Mucosa of stomach (tissue), 1 donor: Measurements from ENCODE around the gene MSH5.

Experiments used
- H3K27me3 ChIP-seq: one replicate; pipeline ENCODE4 v1.7.0; 2013; ENCODE audit warnings: mild to moderate bottlenecking, low read length; ENCODE audit not compliant: control insufficient read depth, insufficient read depth
- H3K36me3 ChIP-seq: one replicate; pipeline ENCODE4 v1.7.0; 2013; ENCODE audit warnings: low read length; ENCODE audit not compliant: control insufficient read depth, insufficient read depth
- H3K4me1 ChIP-seq: one replicate; pipeline ENCODE4 v1.7.0; 2013; ENCODE audit warnings: mild to moderate bottlenecking, low read length; ENCODE audit not compliant: control insufficient read depth, insufficient read depth
- H3K4me3 ChIP-seq: one replicate; pipeline ENCODE4 v1.7.0; 2013; ENCODE audit warnings: low read length
- H3K9ac ChIP-seq: one replicate; pipeline ENCODE4 v1.7.0; 2013; ENCODE audit warnings: mild to moderate bottlenecking, low read length, moderate library complexity
- H3K9me3 ChIP-seq: one replicate; pipeline ENCODE4 v1.7.0; 2013; ENCODE audit warnings: mild to moderate bottlenecking, low read length, moderate library complexity; ENCODE audit not compliant: control insufficient read depth
- donor health status: Pancreatic carcinoma.

MSH5 gene

DNA sequence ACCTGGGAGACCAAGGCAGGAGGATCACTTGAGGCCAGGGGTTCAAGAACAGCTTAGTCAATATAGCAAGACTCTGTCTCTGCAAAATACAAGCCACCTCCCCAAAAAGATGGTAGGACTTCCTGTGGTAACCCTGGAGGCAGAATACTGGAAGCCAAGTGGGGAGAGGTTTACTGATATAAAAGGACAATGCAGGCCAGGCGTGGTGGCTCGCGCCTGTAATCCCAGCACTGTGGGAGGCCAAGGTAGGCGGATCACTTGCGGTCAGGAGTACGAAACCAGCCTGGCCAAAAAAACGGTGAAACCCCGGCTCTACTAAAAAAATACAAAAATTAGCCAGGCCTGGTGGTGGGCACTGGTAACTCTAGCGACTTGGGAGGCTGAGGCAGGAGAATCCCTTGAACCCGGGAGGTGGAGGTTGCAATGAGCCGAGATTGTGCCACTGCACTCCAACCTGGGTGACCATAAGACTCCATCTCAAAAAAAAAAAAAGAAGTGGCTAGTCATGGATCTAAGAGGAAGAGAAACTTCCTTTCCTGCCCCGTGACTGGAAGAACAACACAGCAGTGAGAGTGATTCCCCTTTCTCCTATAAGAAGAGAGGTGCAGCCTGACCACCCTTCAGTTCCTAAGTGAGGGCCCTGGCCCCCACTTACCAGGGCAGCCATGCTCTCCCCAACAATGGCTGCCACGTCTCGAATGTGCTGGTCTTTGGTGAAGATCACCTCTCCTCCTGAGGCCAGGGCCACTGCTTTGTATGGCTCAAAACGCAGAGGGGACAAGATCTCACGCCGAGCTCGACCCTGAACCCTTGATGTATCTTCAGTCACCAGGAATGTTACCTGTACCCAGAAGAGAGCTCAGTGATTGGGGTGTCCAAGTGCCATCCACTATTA, 28.8 kb downstream of the MSH5 start:
- Histone ChIP-seq H3K9ac (no peak overlapping the region), H3K4me1 (peaks cover 9% of the 10 kb centered on the region), H3K9me3 (no peaks in the 10 kb centered on the region), H3K36me3 (no peaks in the 10 kb centered on the region), H3K27me3 (no peaks in the 10 kb centered on the region), H3K4me3 (no peak overlapping the region)

GRCh38 chr6:31769684-31770371, 30.0 kb downstream of the MSH5 start:
- Histone ChIP-seq H3K36me3 (no peaks in the 10 kb centered on the region), H3K4me3 (no peak overlapping the region), H3K4me1 (peaks cover 5% of the 10 kb centered on the region), H3K27me3 (no peaks in the 10 kb centered on the region), H3K9ac (no peak overlapping the region), H3K9me3 (no peaks in the 10 kb centered on the region)

GRCh38 chr6:31770860-31771259, 31.1 kb downstream of the MSH5 start:
- H3K4me1 ChIP-seq = peaks cover 16% of the 10 kb centered on the region
- no peak overlapping the region for H3K4me3 ChIP-seq
- H3K27me3 ChIP-seq = no peaks in the 10 kb centered on the region
- no peak overlapping the region for H3K9ac ChIP-seq
- H3K9me3 ChIP-seq = no peaks in the 10 kb centered on the region
- no peaks in the 10 kb centered on the region for H3K36me3 ChIP-seq

GRCh38 chr6:31771992-31772358, 32.2 kb downstream of the MSH5 start:
- Histone ChIP-seq H3K4me3 (no peak overlapping the region), H3K9me3 (no peaks in the 10 kb centered on the region), H3K36me3 (no peaks in the 10 kb centered on the region), H3K4me1 (peaks cover 27% of the 10 kb centered on the region), H3K27me3 (no peaks in the 10 kb centered on the region), H3K9ac (no peak overlapping the region)

- Histone ChIP-seq H3K4me1 (peaks cover 38% of the 10 kb centered on the region), H3K9ac (peak overlapping the region; percentile 89)
These were observed 35.4 kb downstream of the MSH5 start for GRCh38 chr6:31775184-31775583.

GRCh38 chr6:31775633-31776484, 36.1 kb downstream of the MSH5 start:
- Histone ChIP-seq H3K4me3 (no peak overlapping the region), H3K4me1 (peaks cover 38% of the 10 kb centered on the region), H3K9ac (peak overlapping the region; percentile 89), H3K27me3 (no peaks in the 10 kb centered on the region), H3K9me3 (no peaks in the 10 kb centered on the region), H3K36me3 (peaks cover 7% of the 10 kb centered on the region)

More at GRCh38 chr6:31775184-31775583, 35.4 kb downstream of the MSH5 start:
- no peaks in the 10 kb centered on the region for H3K27me3 ChIP-seq
- H3K4me3 ChIP-seq = no peak overlapping the region
- H3K36me3 ChIP-seq = peaks cover 3% of the 10 kb centered on the region
- H3K9me3 ChIP-seq = no peaks in the 10 kb centered on the region

DNA sequence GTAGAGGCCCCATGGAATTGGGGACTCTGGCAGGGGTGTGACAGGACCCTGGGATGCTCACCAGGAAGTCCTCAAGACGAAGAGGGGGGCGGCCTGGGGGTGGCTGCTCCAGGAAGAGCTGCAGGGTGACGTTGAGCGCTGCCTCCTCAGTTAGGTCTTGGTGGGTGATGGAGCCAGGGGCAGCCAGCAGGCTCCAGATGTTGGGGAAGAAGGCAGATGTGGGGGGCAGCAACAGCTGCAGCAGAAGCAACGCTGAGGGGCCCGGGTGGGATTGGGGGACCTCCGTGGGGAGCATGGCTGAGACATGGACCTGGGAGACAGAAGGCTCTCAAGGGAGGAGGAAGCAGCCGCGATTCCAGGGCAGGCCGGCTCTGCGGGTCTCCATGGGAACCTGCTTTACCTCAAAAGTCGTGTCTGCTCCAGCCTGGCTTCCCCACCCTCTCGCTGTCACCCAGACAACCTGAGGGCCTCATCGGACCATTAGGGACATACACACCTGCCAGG, 36.7 kb downstream of the MSH5 start:
- Histone ChIP-seq H3K9ac (peak overlapping the region; percentile 89), H3K4me3 (peak overlapping the region; percentile 60), H3K9me3 (no peaks in the 10 kb centered on the region), H3K27me3 (no peaks in the 10 kb centered on the region), H3K36me3 (peaks cover 7% of the 10 kb centered on the region), H3K4me1 (peaks cover 38% of the 10 kb centered on the region)

DNA sequence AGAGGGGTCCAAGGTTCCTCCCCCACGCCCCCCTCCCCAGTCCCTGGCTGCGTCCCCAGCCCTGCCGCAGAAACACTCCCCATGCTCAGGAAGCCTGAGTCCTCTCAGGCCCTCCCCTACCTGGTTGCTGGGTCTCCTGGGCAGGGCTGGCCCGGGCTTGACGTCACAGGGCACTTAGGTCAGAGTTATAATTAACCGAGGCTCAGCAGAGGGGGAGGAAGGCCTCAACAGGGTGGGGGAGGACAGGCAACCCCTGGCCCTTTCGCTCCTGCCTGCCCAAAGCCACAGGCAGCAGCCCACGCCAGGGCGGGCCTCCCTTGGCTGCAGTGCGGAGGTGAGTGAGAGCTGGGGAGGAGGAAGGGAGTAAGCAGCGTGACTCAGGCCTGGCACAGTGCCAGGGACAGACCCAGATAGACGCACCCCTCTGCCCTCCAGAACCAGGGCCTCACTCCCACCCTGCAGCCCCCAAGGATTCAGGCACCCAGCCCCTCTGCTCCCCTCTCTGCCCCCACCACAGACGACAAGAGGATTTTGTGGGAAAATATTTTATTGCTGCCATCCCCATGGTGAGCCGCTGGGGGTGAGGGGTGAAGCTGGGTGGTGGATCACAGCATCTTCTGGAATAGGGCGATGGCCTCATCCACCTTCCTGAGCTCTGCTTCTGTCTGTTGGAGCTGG, 37.3 kb downstream of the MSH5 start, which contains the start of gene VWA7:
TSS of gene VWA7 (minus strand) at position 340 of the 678 bp plus-strand sequence. CDS start 549 bp downstream, outside the sequence.
- Histone ChIP-seq H3K27me3 (no peaks in the 10 kb centered on the region), H3K9me3 (no peaks in the 10 kb centered on the region), H3K4me3 (peak within 1 kb of the TSS; percentile 60), H3K9ac (peak within 1 kb of the TSS; percentile 89), H3K36me3 (peaks cover 7% of the 10 kb centered on the region), H3K4me1 (peaks cover 38% of the 10 kb centered on the region)

- no peaks in the 10 kb centered on the region for H3K27me3 ChIP-seq
- peaks cover 7% of the 10 kb centered on the region for H3K36me3 ChIP-seq
- peak overlapping the region; percentile 89 for H3K9ac ChIP-seq
- H3K4me3 ChIP-seq = no peak overlapping the region
- H3K9me3 ChIP-seq = no peaks in the 10 kb centered on the region
- H3K4me1 ChIP-seq = peaks cover 37% of the 10 kb centered on the region
These were observed 37.9 kb downstream of the MSH5 start for GRCh38 chr6:31777667-31778050.

- Histone ChIP-seq H3K4me3 (no peak overlapping the region), H3K36me3 (peaks cover 7% of the 10 kb centered on the region), H3K9me3 (no peaks in the 10 kb centered on the region), H3K27me3 (no peaks in the 10 kb centered on the region), H3K9ac (no peak overlapping the region), H3K4me1 (peaks cover 33% of the 10 kb centered on the region)
These were observed 38.4 kb downstream of the MSH5 start for GRCh38 chr6:31778193-31778592.
